ENCODE data around the gene PRKG1.

PRKG1 gene

GRCh38 chr10:52332815-52333214 lies 1258.5 kb downstream of the PRKG1 start:
- Histone ChIP-seq H3K27me3 (ENCODE audit: control insufficient read depth, low read length) (no peaks in the 10 kb centered on the region), H3F3A (ENCODE audit: control insufficient read depth, insufficient read depth) (no peaks in the 10 kb centered on the region), H3K4me3 (ENCODE audit: low read length) (no peak overlapping the region), H3K9me3 (ENCODE audit: control insufficient read depth, insufficient read depth, low read length) (no peaks in the 10 kb centered on the region), H3K9me2 (replicated peaks; ENCODE audit: control insufficient read depth, low read length) (no peaks in the 10 kb centered on the region), H3K4me2 (ENCODE audit: low read length) (no peak overlapping the region), H3K4me1 (ENCODE audit: control insufficient read depth, low read length) (no peaks in the 10 kb centered on the region), H4K20me1 (ENCODE audit: control insufficient read depth, insufficient read depth, low read depth, low read length) (no peaks in the 10 kb centered on the region), H3K79me2 (ENCODE audit: control insufficient read depth, low read length) (no peaks in the 10 kb centered on the region), H3K27ac (ENCODE audit: low read depth, low read length) (no peak overlapping the region), H3K36me3 (ENCODE audit: control insufficient read depth, low read length) (no peaks in the 10 kb centered on the region)
- no peak for TF ChIP-seq EZH2phosphoT487 (IDR thresholded peaks at IDR 0.05; ENCODE audit: borderline replicate concordance, low read length)
- no peak for TF ChIP-seq CTCF (IDR thresholded peaks at IDR 0.05; ENCODE audit: low read depth, low read length, poor library complexity, severe bottlenecking)

GRCh38 chr10:52334595-52334994 lies 1260.3 kb downstream of the PRKG1 start:
- H3K36me3 ChIP-seq (ENCODE audit: control insufficient read depth, low read length): no peaks in the 10 kb centered on the region
- no peaks in the 10 kb centered on the region for H4K20me1 ChIP-seq (ENCODE audit: control insufficient read depth, insufficient read depth, low read depth, low read length)
- H3K79me2 ChIP-seq (ENCODE audit: control insufficient read depth, low read length): no peaks in the 10 kb centered on the region
- TF ChIP-seq EZH2phosphoT487 (IDR thresholded peaks at IDR 0.05; ENCODE audit: borderline replicate concordance, low read length) (no peak), CTCF (IDR thresholded peaks at IDR 0.05; ENCODE audit: low read depth, low read length, poor library complexity, severe bottlenecking) (no peak)
- H3K27me3 ChIP-seq (ENCODE audit: control insufficient read depth, low read length): no peaks in the 10 kb centered on the region
- no peaks in the 10 kb centered on the region for H3F3A ChIP-seq (ENCODE audit: control insufficient read depth, insufficient read depth)
- H3K4me2 ChIP-seq (ENCODE audit: low read length): no peak overlapping the region
- H3K9me3 ChIP-seq (ENCODE audit: control insufficient read depth, insufficient read depth, low read length): no peaks in the 10 kb centered on the region
- no peak overlapping the region for H3K4me3 ChIP-seq (ENCODE audit: low read length)
- no peaks in the 10 kb centered on the region for H3K9me2 ChIP-seq (replicated peaks; ENCODE audit: control insufficient read depth, low read length)
- H3K27ac ChIP-seq (ENCODE audit: low read depth, low read length): no peak overlapping the region
- H3K4me1 ChIP-seq (ENCODE audit: control insufficient read depth, low read length): peaks cover 4% of the 10 kb centered on the region; the same call in 1 of the 2 replicates

- Histone ChIP-seq H3K4me2 (ENCODE audit: low read length) (no peak overlapping the region), H3K36me3 (ENCODE audit: control insufficient read depth, low read length) (no peaks in the 10 kb centered on the region), H3K27ac (ENCODE audit: low read depth, low read length) (no peak overlapping the region), H4K20me1 (ENCODE audit: control insufficient read depth, insufficient read depth, low read depth, low read length) (no peaks in the 10 kb centered on the region), H3K4me1 (ENCODE audit: control insufficient read depth, low read length) (peaks cover 4% of the 10 kb centered on the region; the same call in 1 of the 2 replicates), H3K27me3 (ENCODE audit: control insufficient read depth, low read length) (no peaks in the 10 kb centered on the region), H3K4me3 (ENCODE audit: low read length) (no peak overlapping the region), H3K9me2 (replicated peaks; ENCODE audit: control insufficient read depth, low read length) (no peaks in the 10 kb centered on the region), H3F3A (ENCODE audit: control insufficient read depth, insufficient read depth) (no peaks in the 10 kb centered on the region), H3K79me2 (ENCODE audit: control insufficient read depth, low read length) (no peaks in the 10 kb centered on the region), H3K9me3 (ENCODE audit: control insufficient read depth, insufficient read depth, low read length) (no peaks in the 10 kb centered on the region)
- TF ChIP-seq EZH2phosphoT487 (IDR thresholded peaks at IDR 0.05; ENCODE audit: borderline replicate concordance, low read length) (no peak), CTCF (IDR thresholded peaks at IDR 0.05; ENCODE audit: low read depth, low read length, poor library complexity, severe bottlenecking) (no peak)
These were observed 1261.4 kb downstream of the PRKG1 start for GRCh38 chr10:52335665-52336064.
